Erythroblast (primary cell): ENCODE data around the gene PPP1R17.

ENCODE experiments used
- GATA1 ChIP-seq: IDR thresholded peaks from 2 replicates; pipeline ENCODE4 v1.6.1; 2011; ENCODE audit warnings: low read depth, mild to moderate bottlenecking, control low read depth, low read length, moderate library complexity
- POLR2A ChIP-seq: IDR thresholded peaks from 2 replicates; pipeline ENCODE4 v1.6.1; 2011; ENCODE audit warnings: mild to moderate bottlenecking, low read length

GRCh38 chr7:31663072-31663471 lies 23.9 kb upstream of the PPP1R17 start:
- TF ChIP-seq POLR2A = no peak
- no peak for TF ChIP-seq GATA1
